ENCODE measurements around the gene ADRA2C. TPM values are rescaled to one million over a fixed set of nuclear protein-coding genes. Genes with fewer than 3 reads are reported as not detected.

Gene ADRA2C
- total and polyA plus RNA-seq, 9 of the 15 experiments (the other 6 are each of a cell fraction or from before 2014, with no cell fraction given), result 0.06 to 0.58 (median 0.14) TPM; not detected in 2

DNA sequence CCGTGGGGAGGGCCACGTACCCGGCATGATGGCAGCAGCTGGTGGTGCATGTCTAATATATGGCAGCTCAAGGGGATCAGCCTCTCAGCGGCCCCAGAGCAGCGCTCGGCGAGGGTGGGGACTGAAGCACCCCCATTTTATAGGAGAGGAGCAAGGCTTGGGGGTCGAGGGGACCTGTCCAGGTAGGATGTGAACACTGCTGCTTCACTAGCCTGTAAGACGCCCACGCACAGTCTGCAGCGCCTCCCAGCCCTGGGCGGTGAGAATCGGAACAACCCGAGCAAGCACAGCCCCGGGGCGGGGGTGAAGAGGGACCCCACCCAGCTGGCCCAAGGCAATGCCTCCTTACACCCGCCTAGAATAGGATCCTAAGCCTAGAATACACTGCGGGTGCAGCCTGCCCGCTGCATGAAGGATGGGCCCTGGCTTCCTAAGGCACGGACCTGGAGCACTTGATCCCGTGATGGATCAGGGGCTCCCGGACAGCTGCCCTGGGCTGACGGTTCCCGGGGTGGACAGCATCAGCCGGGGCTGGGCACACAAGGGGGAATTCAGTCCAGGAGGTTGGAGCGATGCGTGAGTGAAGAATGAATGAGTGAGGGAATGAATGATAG lies 17.6 kb downstream of the ADRA2C start (continued):
- no peak for TF ChIP-seq ZNF444 (CRISPR knock-in tag; IDR thresholded peaks at IDR 0.05)
- TF ChIP-seq, protein P1, sequence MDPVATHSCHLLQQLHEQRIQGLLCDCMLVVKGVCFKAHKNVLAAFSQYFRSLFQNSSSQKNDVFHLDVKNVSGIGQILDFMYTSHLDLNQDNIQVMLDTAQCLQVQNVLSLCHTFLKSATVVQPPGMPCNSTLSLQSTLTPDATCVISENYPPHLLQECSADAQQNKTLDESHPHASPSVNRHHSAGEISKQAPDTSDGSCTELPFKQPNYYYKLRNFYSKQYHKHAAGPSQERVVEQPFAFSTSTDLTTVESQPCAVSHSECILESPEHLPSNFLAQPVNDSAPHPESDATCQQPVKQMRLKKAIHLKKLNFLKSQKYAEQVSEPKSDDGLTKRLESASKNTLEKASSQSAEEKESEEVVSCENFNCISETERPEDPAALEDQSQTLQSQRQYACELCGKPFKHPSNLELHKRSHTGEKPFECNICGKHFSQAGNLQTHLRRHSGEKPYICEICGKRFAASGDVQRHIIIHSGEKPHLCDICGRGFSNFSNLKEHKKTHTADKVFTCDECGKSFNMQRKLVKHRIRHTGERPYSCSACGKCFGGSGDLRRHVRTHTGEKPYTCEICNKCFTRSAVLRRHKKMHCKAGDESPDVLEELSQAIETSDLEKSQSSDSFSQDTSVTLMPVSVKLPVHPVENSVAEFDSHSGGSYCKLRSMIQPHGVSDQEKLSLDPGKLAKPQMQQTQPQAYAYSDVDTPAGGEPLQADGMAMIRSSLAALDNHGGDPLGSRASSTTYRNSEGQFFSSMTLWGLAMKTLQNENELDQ (CRISPR knock-in tag; IDR thresholded peaks at IDR 0.05; ENCODE audit: borderline replicate concordance), result no peak
- TF ChIP-seq, protein P2, sequence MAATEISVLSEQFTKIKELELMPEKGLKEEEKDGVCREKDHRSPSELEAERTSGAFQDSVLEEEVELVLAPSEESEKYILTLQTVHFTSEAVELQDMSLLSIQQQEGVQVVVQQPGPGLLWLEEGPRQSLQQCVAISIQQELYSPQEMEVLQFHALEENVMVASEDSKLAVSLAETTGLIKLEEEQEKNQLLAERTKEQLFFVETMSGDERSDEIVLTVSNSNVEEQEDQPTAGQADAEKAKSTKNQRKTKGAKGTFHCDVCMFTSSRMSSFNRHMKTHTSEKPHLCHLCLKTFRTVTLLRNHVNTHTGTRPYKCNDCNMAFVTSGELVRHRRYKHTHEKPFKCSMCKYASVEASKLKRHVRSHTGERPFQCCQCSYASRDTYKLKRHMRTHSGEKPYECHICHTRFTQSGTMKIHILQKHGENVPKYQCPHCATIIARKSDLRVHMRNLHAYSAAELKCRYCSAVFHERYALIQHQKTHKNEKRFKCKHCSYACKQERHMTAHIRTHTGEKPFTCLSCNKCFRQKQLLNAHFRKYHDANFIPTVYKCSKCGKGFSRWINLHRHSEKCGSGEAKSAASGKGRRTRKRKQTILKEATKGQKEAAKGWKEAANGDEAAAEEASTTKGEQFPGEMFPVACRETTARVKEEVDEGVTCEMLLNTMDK (IDR thresholded peaks at IDR 0.05; ENCODE audit: borderline replicate concordance, insufficient read depth, low read depth, low read length, poor library complexity, severe bottlenecking), result peak; percentile 41
- 0 out of 2 replicates have a peak, but pooled peaks have one; percentile 37 for TF ChIP-seq ZBTB7A (IDR thresholded peaks at IDR 0.05; ENCODE audit: borderline replicate concordance, control insufficient read depth, low read depth, low read length)
- TF ChIP-seq ZNF316 (IDR thresholded peaks at IDR 0.05), result no peak
- no peak for TF ChIP-seq BDP1 (IDR thresholded peaks at IDR 0.05; ENCODE audit: insufficient read depth, insufficient read length)
- no peak for TF ChIP-seq CSDE1 (IDR thresholded peaks at IDR 0.05)
- TF ChIP-seq, protein P3, sequence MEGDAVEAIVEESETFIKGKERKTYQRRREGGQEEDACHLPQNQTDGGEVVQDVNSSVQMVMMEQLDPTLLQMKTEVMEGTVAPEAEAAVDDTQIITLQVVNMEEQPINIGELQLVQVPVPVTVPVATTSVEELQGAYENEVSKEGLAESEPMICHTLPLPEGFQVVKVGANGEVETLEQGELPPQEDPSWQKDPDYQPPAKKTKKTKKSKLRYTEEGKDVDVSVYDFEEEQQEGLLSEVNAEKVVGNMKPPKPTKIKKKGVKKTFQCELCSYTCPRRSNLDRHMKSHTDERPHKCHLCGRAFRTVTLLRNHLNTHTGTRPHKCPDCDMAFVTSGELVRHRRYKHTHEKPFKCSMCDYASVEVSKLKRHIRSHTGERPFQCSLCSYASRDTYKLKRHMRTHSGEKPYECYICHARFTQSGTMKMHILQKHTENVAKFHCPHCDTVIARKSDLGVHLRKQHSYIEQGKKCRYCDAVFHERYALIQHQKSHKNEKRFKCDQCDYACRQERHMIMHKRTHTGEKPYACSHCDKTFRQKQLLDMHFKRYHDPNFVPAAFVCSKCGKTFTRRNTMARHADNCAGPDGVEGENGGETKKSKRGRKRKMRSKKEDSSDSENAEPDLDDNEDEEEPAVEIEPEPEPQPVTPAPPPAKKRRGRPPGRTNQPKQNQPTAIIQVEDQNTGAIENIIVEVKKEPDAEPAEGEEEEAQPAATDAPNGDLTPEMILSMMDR (IDR thresholded peaks at IDR 0.05 in 2 of 3, conservative IDR thresholded peaks at IDR 0.05 in 1 of 3; ENCODE audit: insufficient read depth in 2 of 3, low read depth in 1 of 3, low read length in 3 of 3), result peak; percentile 51 to 62 (median 58)
- TF ChIP-seq, protein P4, sequence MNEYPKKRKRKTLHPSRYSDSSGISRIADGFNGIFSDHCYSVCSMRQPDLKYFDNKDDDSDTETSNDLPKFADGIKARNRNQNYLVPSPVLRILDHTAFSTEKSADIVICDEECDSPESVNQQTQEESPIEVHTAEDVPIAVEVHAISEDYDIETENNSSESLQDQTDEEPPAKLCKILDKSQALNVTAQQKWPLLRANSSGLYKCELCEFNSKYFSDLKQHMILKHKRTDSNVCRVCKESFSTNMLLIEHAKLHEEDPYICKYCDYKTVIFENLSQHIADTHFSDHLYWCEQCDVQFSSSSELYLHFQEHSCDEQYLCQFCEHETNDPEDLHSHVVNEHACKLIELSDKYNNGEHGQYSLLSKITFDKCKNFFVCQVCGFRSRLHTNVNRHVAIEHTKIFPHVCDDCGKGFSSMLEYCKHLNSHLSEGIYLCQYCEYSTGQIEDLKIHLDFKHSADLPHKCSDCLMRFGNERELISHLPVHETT (CRISPR knock-in tag; conservative IDR thresholded peaks at IDR 0.05 in 1 of 2, IDR thresholded peaks at IDR 0.05 in 1 of 2), result no peak

All from K562 (cell line).